Muscle of back (tissue), 11 donors: ENCODE data around the gene MRPL9. TPM values are rescaled to one million over a fixed set of nuclear protein-coding genes. Genes with fewer than 3 reads are reported as not detected.
"Not testable (repeated sequence)": the region's sequence is repeated elsewhere in the genome, so short reads cannot be mapped to it uniquely, and the experiment has no call there.

Experiments
- DNase-seq, 3 donors: peaks; one replicate each; pipeline versions ENCODE4 v3.0.0 to v3.0.0-alpha.2; 2013
- polyA plus RNA-seq, 10 donors: library from polyadenylated mRNA; unstranded; fragments of 120-200 nt; gene quantifications; one replicate each; pipeline ENCODE4 v1.2.1, GENCODE V29; 2013; ENCODE audit not compliant: insufficient read length in 10 of 10

The MRPL9 gene
- polyA plus RNA-seq, 10 donors, result 69.8 to 86.5 (median 74.7) TPM

GRCh38 chr1:151790071-151790939 is 27.0 kb upstream of the MRPL9 start, which contains the start of gene TDRKH:
Gene TDRKH, minus strand, starts transcription at chr1:151790500. Its CDS starts 7,478 bp downstream, at chr1:151783022.
- peak; percentile 97 to 99 (median 98) for DNase-seq

- no peak for DNase-seq
These were observed 24.4 kb upstream of the MRPL9 start for GRCh38 chr1:151787689-151788088.

- DNase-seq, result no peak
These were observed 20.5 kb upstream of the MRPL9 start for GRCh38 chr1:151783796-151784195.

- DNase-seq, result no peak
These were observed 19.4 kb upstream of the MRPL9 start for GRCh38 chr1:151782741-151783140.

GRCh38 chr1:151782026-151782425 is 18.7 kb upstream of the MRPL9 start:
- not testable (repeated sequence) for DNase-seq

GRCh38 chr1:151780736-151781135 is 17.4 kb upstream of the MRPL9 start:
- DNase-seq, result not testable (repeated sequence)

- DNase-seq, result no peak
These were observed 16.6 kb upstream of the MRPL9 start for GRCh38 chr1:151779852-151780251.

- DNase-seq, result no peak
These were observed 14.0 kb upstream of the MRPL9 start for GRCh38 chr1:151777317-151777716.

- no peak for DNase-seq
These were observed 13.4 kb upstream of the MRPL9 start for GRCh38 chr1:151776665-151777062.

- no peak for DNase-seq
These were observed 12.8 kb upstream of the MRPL9 start for GRCh38 chr1:151775894-151776664.

- no peak for DNase-seq
These were observed 11.1 kb upstream of the MRPL9 start for GRCh38 chr1:151774256-151774922.

- no peak for DNase-seq
These were observed 10.4 kb upstream of the MRPL9 start for GRCh38 chr1:151773702-151774101.

GRCh38 chr1:151769270-151769669 is 6.0 kb upstream of the MRPL9 start:
- not testable (repeated sequence) for DNase-seq

- peak in 1 of 3 donors; percentile 5 for DNase-seq
These were observed 5.2 kb upstream of the MRPL9 start for GRCh38 chr1:151768351-151769066.

GRCh38 chr1:151763990-151764389 is 694 bp upstream of the MRPL9 start:
- DNase-seq, result peak in 1 of 3 donors; percentile 23

GRCh38 chr1:151760597-151761385 is 2.5 kb downstream of the MRPL9 start:
- DNase-seq, result no peak

- DNase-seq, result no peak
These were observed 4.1 kb downstream of the MRPL9 start for GRCh38 chr1:151759241-151759640.

GRCh38 chr1:151756291-151756690 is 7.0 kb downstream of the MRPL9 start:
- no peak for DNase-seq

- no peak for DNase-seq
These were observed 21.8 kb downstream of the MRPL9 start for GRCh38 chr1:151741516-151741915.

GRCh38 chr1:151739590-151740355 is 23.5 kb downstream of the MRPL9 start:
- DNase-seq, result no peak
